SJSA1 (cell line): ENCODE measurements around the gene GNA12. TPM values are rescaled to one million over a fixed set of nuclear protein-coding genes. Genes with fewer than 3 reads are reported as not detected.

Source experiments
- DNase-seq, 2 experiments: peaks; one replicate each; pipeline ENCODE4 v3.0.0-alpha.2; 2015 to 2020; ENCODE audit warnings: low spot score in 2 of 2, low read depth in 1 of 2
- H3K27ac ChIP-seq: fragments of 250-450 bp; sonication (Bioruptor Pico); 2 replicates; pipeline ENCODE4 v1.5.1; 2020; ENCODE audit warnings: mild to moderate bottlenecking, moderate library complexity
- H3K27me3 ChIP-seq: fragments of 250-450 bp; sonication (Bioruptor Pico); replicated peaks from 2 replicates; pipeline ENCODE4 v1.5.1; 2020; ENCODE audit warnings: mild to moderate bottlenecking, moderate library complexity
- H3K36me3 ChIP-seq: fragments of 250-450 bp; sonication (Bioruptor Pico); 2 replicates; pipeline ENCODE4 v1.5.1; 2020; ENCODE audit warnings: mild to moderate bottlenecking
- H3K4me1 ChIP-seq: fragments of 250-450 bp; sonication (Bioruptor Pico); replicated peaks from 2 replicates; pipeline ENCODE4 v1.6.1; 2021; ENCODE audit warnings: mild to moderate bottlenecking
- H3K4me3 ChIP-seq: fragments of 250-450 bp; sonication (Bioruptor Pico); 2 replicates; pipeline ENCODE4 v1.5.1; 2020; ENCODE audit warnings: mild to moderate bottlenecking
- H3K9me3 ChIP-seq: fragments of 250-450 bp; sonication (Bioruptor Pico); replicated peaks from 2 replicates; pipeline ENCODE4 v1.5.1; 2020; ENCODE audit warnings: mild to moderate bottlenecking
- total RNA-seq: library from RNA; depleted of rRNA; stranded (reverse); fragments of >200 nt; shearing (Covaris generic); gene quantifications from 2 replicates; pipeline ENCODE4 v1.2.3, GENCODE V29; 2014

The GNA12 gene
- total RNA-seq, 1 experiment from 2014 or later: 31.2 TPM

DNA sequence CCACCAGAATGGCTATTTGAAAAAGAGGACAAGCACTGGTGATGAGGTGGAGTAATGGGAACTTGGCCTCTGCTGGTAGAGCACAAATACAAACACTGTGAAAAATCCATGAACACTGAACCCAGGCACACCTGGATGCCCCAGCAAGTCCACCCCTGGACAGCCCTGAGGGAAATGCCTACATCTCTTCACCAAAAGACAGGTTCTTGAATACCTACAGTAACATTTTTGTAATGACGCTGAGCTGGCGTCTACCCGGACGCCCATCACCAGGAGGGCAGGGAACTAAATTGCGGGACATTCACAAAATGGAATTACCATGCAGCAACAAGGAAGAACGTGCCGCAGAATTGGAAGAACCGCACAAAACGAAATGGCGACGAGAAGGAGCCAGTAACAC, 70.5 kb downstream of the GNA12 start:
- DNase-seq: no peak
- peaks cover 47% of the 10 kb centered on the region for H3K36me3 ChIP-seq
- H3K4me3 ChIP-seq: no peak overlapping the region
- no peaks in the 10 kb centered on the region for H3K27me3 ChIP-seq
- no peak overlapping the region for H3K27ac ChIP-seq
- no peaks in the 10 kb centered on the region for H3K9me3 ChIP-seq
- no peaks in the 10 kb centered on the region; the same call in 1 of the 2 replicates for H3K4me1 ChIP-seq

- Histone ChIP-seq H3K27me3 (no peaks in the 10 kb centered on the region), H3K36me3 (peaks cover 36% of the 10 kb centered on the region), H3K4me3 (no peak overlapping the region), H3K9me3 (no peaks in the 10 kb centered on the region), H3K4me1 (no peaks in the 10 kb centered on the region; the same call in 1 of the 2 replicates), H3K27ac (no peak overlapping the region)
- DNase-seq: no peak
Observed at GRCh38 chr7:2771274-2771731, 72.8 kb downstream of the GNA12 start.

- peaks cover 52% of the 10 kb centered on the region for H3K36me3 ChIP-seq
- no peaks in the 10 kb centered on the region for H3K27me3 ChIP-seq
- no peaks in the 10 kb centered on the region for H3K9me3 ChIP-seq
- DNase-seq: no peak
- H3K4me1 ChIP-seq: peaks cover 30% of the 10 kb centered on the region
- no peak overlapping the region for H3K4me3 ChIP-seq
- no peak overlapping the region for H3K27ac ChIP-seq
Observed at GRCh38 chr7:2764621-2765020, 79.5 kb downstream of the GNA12 start.

DNA sequence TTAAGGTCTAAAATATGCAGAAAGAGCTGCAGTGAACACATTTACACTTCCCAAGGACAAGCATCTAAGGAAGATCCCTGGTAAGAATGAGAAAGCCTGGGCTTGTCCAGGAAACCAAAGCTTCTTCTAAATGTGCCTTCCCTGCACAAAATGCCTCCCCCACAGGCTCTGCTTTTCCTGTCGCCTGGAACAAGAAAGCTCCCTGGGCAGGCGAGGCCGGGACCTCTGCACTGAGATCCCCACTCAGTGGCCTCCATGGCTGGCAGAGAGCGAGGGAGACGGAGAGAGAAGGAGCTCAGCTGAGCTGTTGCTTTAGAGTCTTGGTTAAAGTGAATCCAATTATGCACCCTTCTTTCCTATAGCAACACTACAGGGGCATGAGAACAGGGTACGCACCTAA, 80.5 kb downstream of the GNA12 start:
- Histone ChIP-seq H3K4me1 (peaks cover 39% of the 10 kb centered on the region), H3K9me3 (no peaks in the 10 kb centered on the region), H3K36me3 (peaks cover 46% of the 10 kb centered on the region), H3K27ac (no peak overlapping the region), H3K4me3 (no peak overlapping the region), H3K27me3 (no peaks in the 10 kb centered on the region)
- DNase-seq: no peak

DNA sequence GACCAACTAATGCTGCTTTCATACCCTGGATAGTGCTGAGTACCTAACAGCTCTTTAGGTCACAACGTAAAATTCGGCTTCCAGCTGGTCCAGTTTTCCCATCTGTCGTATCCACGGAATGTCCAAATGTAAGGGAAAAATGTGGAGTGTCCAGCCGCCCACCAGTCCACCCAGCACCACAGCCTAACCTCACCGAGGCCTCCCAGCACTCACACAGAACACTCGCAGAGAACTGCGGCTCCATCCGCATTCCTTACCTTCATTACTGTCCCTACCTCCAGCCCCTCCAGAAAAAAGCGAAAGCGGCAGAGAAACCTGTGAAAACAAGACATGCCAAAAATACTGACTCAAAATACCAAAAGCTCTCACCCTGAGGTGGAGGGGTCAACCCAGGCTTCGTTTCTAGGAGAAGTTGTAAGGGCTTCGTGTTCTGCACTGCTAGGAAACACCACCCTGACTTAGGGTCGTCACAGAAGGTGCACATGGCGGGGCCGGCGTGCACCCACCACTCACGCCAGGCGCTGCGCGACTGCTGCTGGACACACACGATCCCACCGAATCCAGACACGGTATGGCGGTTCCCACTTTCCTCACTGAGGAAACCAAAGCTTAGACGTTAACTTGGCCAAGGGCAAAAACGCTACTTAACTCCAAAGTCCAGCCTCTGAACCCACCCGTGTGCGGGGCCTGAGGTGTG, 82.2 kb downstream of the GNA12 start:
- DNase-seq: no peak
- H3K4me3 ChIP-seq: no peak overlapping the region
- H3K9me3 ChIP-seq: no peaks in the 10 kb centered on the region
- H3K4me1 ChIP-seq: peaks cover 53% of the 10 kb centered on the region
- no peaks in the 10 kb centered on the region for H3K27me3 ChIP-seq
- H3K36me3 ChIP-seq: peaks cover 40% of the 10 kb centered on the region
- H3K27ac ChIP-seq: no peak overlapping the region

DNA sequence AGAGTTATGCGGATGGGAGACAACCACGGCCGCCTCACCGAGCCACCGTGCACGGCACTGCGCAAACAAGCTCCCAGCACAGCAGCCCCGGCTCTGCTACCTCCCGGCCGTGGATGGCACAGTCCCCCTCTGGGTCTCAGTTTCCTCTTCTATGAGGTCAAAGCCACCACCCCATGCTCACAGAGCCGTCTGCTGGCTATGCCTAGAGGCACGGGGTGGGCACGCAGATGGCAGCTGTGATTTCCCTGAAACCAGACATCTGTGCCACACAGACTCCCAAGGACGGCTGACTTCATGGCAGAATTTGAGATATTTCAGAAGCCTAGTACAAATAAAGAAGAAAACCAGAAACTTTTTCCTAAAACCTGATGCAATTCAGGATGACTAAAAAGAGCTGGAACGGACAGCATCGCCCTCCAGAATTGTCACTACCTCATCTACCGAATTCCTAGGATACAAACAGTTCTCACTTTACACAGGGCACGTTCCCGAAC, 82.9 kb downstream of the GNA12 start:
- Histone ChIP-seq H3K27ac (no peak overlapping the region), H3K27me3 (no peaks in the 10 kb centered on the region), H3K4me1 (peaks cover 60% of the 10 kb centered on the region), H3K36me3 (peaks cover 38% of the 10 kb centered on the region), H3K4me3 (no peak overlapping the region), H3K9me3 (no peaks in the 10 kb centered on the region)
- DNase-seq: no peak

- Histone ChIP-seq H3K27me3 (no peaks in the 10 kb centered on the region), H3K27ac (no peak overlapping the region), H3K9me3 (no peaks in the 10 kb centered on the region), H3K4me3 (no peak overlapping the region), H3K36me3 (peaks cover 45% of the 10 kb centered on the region), H3K4me1 (peaks cover 60% of the 10 kb centered on the region)
- peak in 1 of 2 experiments; percentile 42 for DNase-seq
Observed at GRCh38 chr7:2760098-2760889, 83.8 kb downstream of the GNA12 start.

- Histone ChIP-seq H3K4me3 (no peak overlapping the region), H3K4me1 (peaks cover 63% of the 10 kb centered on the region), H3K27ac (no peak overlapping the region), H3K36me3 (peaks cover 45% of the 10 kb centered on the region), H3K27me3 (no peaks in the 10 kb centered on the region), H3K9me3 (no peaks in the 10 kb centered on the region)
- DNase-seq: no peak
Observed at GRCh38 chr7:2759736-2760097, 84.4 kb downstream of the GNA12 start.

- peaks cover 43% of the 10 kb centered on the region for H3K36me3 ChIP-seq
- peaks cover 71% of the 10 kb centered on the region for H3K4me1 ChIP-seq
- H3K4me3 ChIP-seq: no peak overlapping the region
- no peak for DNase-seq
- H3K9me3 ChIP-seq: no peaks in the 10 kb centered on the region
- H3K27me3 ChIP-seq: no peaks in the 10 kb centered on the region
- peak overlapping the region; percentile 90 for H3K27ac ChIP-seq
Observed at GRCh38 chr7:2758673-2759616, 85.2 kb downstream of the GNA12 start.

GRCh38 chr7:2757904-2758672, 86.0 kb downstream of the GNA12 start:
- peaks cover 68% of the 10 kb centered on the region for H3K4me1 ChIP-seq
- H3K9me3 ChIP-seq: no peaks in the 10 kb centered on the region

GRCh38 chr7:2757361-2757903, 86.7 kb downstream of the GNA12 start:
- peaks cover 61% of the 10 kb centered on the region for H3K4me1 ChIP-seq
- peaks cover 33% of the 10 kb centered on the region for H3K36me3 ChIP-seq
- H3K9me3 ChIP-seq: no peaks in the 10 kb centered on the region
- DNase-seq: no peak
- H3K27ac ChIP-seq: peak overlapping the region; percentile 90
- H3K4me3 ChIP-seq: no peak overlapping the region
- H3K27me3 ChIP-seq: no peaks in the 10 kb centered on the region

More at GRCh38 chr7:2757904-2758672, 86.0 kb downstream of the GNA12 start:
- H3K4me3 ChIP-seq: no peak overlapping the region
- peaks cover 40% of the 10 kb centered on the region for H3K36me3 ChIP-seq
- H3K27me3 ChIP-seq: no peaks in the 10 kb centered on the region
- DNase-seq: peak; percentile 88 to 98
- H3K27ac ChIP-seq: peak overlapping the region; percentile 90

- Histone ChIP-seq H3K4me1 (peaks cover 50% of the 10 kb centered on the region), H3K27me3 (no peaks in the 10 kb centered on the region), H3K9me3 (no peaks in the 10 kb centered on the region), H3K27ac (no peak overlapping the region), H3K36me3 (peaks cover 20% of the 10 kb centered on the region), H3K4me3 (no peak overlapping the region)
- DNase-seq: no peak
Observed at GRCh38 chr7:2755531-2755930, 88.6 kb downstream of the GNA12 start.
